Nephron progenitor cell (in vitro differentiated cells): Measurements from ENCODE around the gene MRPS23.

Source experiments
- DNase-seq: peaks from one replicate; pipeline ENCODE4 v3.0.0; 2021
- H3K27ac Mint-ChIP-seq: 2 replicates; pipeline ENCODE4 v1.8.0; 2021; ENCODE audit warnings: mild to moderate bottlenecking, moderate library complexity, mixed read lengths
- H3K27me3 Mint-ChIP-seq: 2 replicates; pipeline ENCODE4 v1.8.0; 2021; ENCODE audit warnings: mild to moderate bottlenecking, low read depth, mixed read lengths; ENCODE audit not compliant: poor library complexity
- H3K36me3 Mint-ChIP-seq: 2 replicates; pipeline ENCODE4 v1.8.0; 2021; ENCODE audit warnings: low read depth, mixed read lengths
- H3K4me1 Mint-ChIP-seq: 2 replicates; pipeline ENCODE4 v1.8.0; 2021; ENCODE audit warnings: mixed read lengths
- H3K4me3 Mint-ChIP-seq: 2 replicates; pipeline ENCODE4 v1.8.0; 2021; ENCODE audit warnings: mild to moderate bottlenecking, moderate library complexity, mixed read lengths
- H3K9me3 Mint-ChIP-seq: 2 replicates; pipeline ENCODE4 v1.8.0; 2021; ENCODE audit warnings: mild to moderate bottlenecking, moderate library complexity, mixed read lengths
- TF ChIP-seq, protein P1 (sequence below): fragments of 200-600 bp; sonication (generic); IDR thresholded peaks from 2 replicates; pipeline ENCODE4 v1.5.0; 2021; ENCODE audit warnings: antibody characterized with exemption

The MRPS23 gene

DNA sequence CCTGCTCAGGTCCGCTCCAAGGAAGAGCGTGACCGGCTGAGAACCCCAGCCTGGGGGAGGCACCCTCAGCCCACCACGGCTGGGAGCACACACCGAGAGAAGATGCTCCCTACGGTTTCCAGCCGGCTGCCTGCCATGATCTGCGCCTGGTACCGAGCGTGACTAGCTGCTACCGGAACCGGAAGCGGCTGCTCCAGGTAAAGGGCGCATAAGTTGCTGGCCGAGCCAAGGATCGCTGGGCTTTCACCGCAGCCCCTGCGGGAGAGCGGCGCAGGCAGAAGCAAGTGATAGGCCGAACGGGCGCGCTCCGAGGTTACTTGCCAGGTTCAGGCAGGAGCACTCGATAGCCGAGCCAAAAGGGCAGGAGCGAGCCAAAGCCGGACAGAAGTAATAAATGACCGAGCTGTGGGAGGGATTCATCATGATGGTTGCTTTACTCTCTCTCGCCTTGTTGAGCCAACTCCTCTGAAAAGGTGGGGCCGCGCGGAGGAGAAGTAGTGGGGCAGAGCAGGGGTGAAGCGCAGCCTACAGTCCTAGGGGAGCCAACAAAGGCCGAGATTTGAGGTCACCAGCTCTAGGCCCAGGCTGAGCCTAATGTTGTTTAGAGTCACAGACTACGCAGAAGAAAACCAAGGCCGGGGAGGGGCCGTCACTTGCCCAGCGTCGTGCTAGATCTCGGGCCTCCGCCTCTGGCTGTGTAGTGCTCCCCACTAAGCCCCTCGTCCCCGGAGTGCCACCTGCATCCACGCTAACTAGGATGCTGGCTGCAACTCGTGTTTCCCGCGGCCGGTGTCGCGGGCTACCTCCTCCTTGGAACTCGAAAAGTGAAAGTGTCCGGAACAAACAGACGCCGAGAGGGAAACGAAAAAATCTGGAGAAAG lies at the start of gene MRPS23:
MRPS23 (minus strand) TSS at position 171 of the 881 bp plus-strand sequence; CDS start at position 137, 34 bp downstream.
- peak; percentile 94 for DNase-seq
- Mint-ChIP-seq H3K27ac (peak within 1 kb of the TSS; percentile 98), H3K4me3 (peak within 1 kb of the TSS; percentile 99), H3K27me3 (no peaks in the 10 kb centered on the region), H3K9me3 (no peaks in the 10 kb centered on the region), H3K36me3 (peaks cover 32% of the 10 kb centered on the region), H3K4me1 (peaks cover 36% of the 10 kb centered on the region)
- TF ChIP-seq, protein P1, sequence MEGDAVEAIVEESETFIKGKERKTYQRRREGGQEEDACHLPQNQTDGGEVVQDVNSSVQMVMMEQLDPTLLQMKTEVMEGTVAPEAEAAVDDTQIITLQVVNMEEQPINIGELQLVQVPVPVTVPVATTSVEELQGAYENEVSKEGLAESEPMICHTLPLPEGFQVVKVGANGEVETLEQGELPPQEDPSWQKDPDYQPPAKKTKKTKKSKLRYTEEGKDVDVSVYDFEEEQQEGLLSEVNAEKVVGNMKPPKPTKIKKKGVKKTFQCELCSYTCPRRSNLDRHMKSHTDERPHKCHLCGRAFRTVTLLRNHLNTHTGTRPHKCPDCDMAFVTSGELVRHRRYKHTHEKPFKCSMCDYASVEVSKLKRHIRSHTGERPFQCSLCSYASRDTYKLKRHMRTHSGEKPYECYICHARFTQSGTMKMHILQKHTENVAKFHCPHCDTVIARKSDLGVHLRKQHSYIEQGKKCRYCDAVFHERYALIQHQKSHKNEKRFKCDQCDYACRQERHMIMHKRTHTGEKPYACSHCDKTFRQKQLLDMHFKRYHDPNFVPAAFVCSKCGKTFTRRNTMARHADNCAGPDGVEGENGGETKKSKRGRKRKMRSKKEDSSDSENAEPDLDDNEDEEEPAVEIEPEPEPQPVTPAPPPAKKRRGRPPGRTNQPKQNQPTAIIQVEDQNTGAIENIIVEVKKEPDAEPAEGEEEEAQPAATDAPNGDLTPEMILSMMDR = no peak

DNA sequence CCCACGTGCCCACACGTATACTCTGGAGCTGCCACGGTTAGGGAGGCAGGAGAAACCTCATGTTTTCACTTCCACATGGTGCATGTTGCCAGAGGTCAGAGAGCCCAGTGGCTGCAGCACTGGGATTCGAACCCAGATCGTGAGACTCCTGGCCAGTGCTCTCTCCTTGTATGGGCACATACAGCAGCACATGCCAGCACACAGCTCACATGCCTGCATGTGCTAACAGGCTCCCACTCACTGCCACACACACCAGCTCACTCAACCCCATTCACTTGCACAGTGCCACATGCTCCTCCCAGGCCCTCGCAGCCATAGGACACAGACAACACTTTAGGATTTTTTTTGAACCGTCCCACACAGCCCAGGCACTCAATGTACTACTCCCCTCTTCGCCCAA lies 49.5 kb upstream of the MRPS23 start:
- Mint-ChIP-seq H3K4me1 (peaks cover 77% of the 10 kb centered on the region), H3K4me3 (no peak overlapping the region), H3K9me3 (no peaks in the 10 kb centered on the region), H3K27me3 (peaks cover 5% of the 10 kb centered on the region), H3K36me3 (no peaks in the 10 kb centered on the region), H3K27ac (no peak overlapping the region)
- no peak for DNase-seq
- TF ChIP-seq, protein P1 = no peak

- Mint-ChIP-seq H3K9me3 (no peaks in the 10 kb centered on the region), H3K27me3 (peaks cover 5% of the 10 kb centered on the region), H3K27ac (peak overlapping the region; percentile 83), H3K4me1 (peaks cover 72% of the 10 kb centered on the region), H3K4me3 (no peak overlapping the region), H3K36me3 (no peaks in the 10 kb centered on the region)
- peak; percentile 71 for DNase-seq
- TF ChIP-seq, protein P1 = no peak
Observed at GRCh38 chr17:57898487-57899311, 48.9 kb upstream of the MRPS23 start.

DNA sequence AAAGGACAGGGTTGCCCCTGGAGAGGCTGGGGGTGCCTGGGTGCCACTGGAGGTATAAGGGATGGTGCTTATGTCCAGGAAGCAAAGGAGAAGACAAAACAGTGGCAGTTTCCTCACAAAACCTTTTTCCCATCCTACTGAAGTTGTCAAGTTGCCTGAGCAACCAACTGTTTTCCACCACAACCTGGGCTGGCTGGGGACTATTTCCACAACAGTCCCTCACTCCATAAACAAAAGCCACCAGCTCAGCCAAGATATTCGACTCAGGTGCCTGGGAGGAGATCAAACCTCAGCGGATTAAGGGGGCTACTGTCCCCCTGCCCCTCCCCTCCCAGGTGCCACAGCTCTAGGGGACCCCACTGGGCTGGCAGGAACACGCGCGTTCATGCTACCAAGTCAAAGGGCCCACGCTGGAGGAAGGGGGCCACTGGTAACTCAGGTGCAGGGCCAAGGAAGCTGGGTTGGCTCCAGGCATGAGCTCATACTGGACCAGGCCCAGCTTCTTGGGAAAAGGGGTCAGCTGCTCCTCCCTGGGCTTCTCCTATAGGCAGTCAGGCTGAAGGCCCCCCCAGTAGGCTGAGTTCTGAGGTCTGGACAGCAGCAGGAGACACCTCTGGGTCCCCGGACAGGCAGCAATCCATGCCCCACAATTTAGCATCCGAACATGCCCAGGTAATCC lies 45.7 kb upstream of the MRPS23 start:
- Mint-ChIP-seq H3K4me3 (no peak overlapping the region), H3K27ac (no peak overlapping the region), H3K9me3 (no peaks in the 10 kb centered on the region), H3K4me1 (peaks cover 78% of the 10 kb centered on the region), H3K36me3 (no peaks in the 10 kb centered on the region), H3K27me3 (peaks cover 9% of the 10 kb centered on the region)
- no peak for DNase-seq
- TF ChIP-seq, protein P1 = no peak

DNA sequence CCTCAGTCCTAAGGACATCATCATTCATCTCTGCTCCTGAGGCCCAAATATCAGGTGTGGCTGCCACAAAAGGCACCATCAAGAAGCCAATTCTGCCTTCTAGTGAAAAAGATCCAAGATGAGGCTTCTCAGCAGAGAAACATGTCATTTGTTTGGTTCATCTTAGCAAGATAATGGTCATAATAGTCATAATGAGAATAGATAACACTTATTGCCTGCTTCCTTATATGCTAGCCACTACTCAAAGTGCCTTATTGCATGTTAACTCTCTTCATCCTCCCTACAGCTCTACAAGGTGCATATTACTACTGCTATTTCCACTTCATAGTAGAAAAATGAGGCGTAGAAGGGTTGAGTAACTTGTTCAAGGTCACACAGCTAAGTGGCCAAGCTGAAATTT lies 45.0 kb upstream of the MRPS23 start:
- Mint-ChIP-seq H3K9me3 (no peaks in the 10 kb centered on the region), H3K4me1 (peaks cover 76% of the 10 kb centered on the region), H3K27me3 (peaks cover 4% of the 10 kb centered on the region), H3K4me3 (no peak overlapping the region), H3K27ac (no peak overlapping the region), H3K36me3 (no peaks in the 10 kb centered on the region)
- TF ChIP-seq, protein P1 = no peak
- no peak for DNase-seq
